A549 (cell line): Measurements from ENCODE around the gene SPAST. TPM values are rescaled to one million over a fixed set of nuclear protein-coding genes. Genes with fewer than 3 reads are reported as not detected.
A peak's percentile ranks its signal among the peaks of the same experiment; 100 is the strongest.
"Not testable (repeated sequence)": the region's sequence is repeated elsewhere in the genome, so short reads cannot be mapped to it uniquely, and the experiment has no call there.

ENCODE experiments used
- ATAC-seq, 2 experiments: fragments of 200-7000 bp in 1 of 2; fragments of >200 bp in 1 of 2; cut with Nextera tagmentation in 1 of 2; cut with Tn5 transposase in 1 of 2; 3 replicates each; pipeline versions ENCODE4 v1.8.0 to v1.9.1; 2018 to 2020; ENCODE audit warnings: mild to moderate bottlenecking in 1 of 2, moderate library complexity in 1 of 2
- CTCF ChIA-PET: fragments of 300-600 bp; sonication (Branson Sonifier 250); formaldehyde crosslinking; extraction: SDS; loops from one replicate; lab custom pipeline; 2021; ENCODE audit warnings: antibody characterized with exemption, inconsistent platforms; lab: Yijun Ruan, JAX
- POLR2A ChIA-PET: fragments of 350-600 bp; formaldehyde crosslinking; extraction: SDS; loops from one replicate; lab custom pipeline; 2021; ENCODE audit warnings: antibody characterized with exemption, inconsistent platforms; lab: Yijun Ruan, JAX
- DNase-seq, 2 experiments: peaks; one replicate each; pipeline versions ENCODE4 v3.0.0 to v3.0.0-alpha.2; 2011 to 2016; ENCODE audit warnings: low read depth in 1 of 2, low spot score in 1 of 2
- FAIRE-seq: peaks from 2 replicates; lab custom pipeline; 2011; peaks lifted over from hg19 to GRCh38; lab: Jason Lieb, UNC
- H3K27ac ChIP-seq, 2 experiments: fragments of >200 bp; sonication (Bioruptor Twin); formaldehyde crosslinking; 3 replicates each; pipeline ENCODE4 v1.5.1; 2016 to 2017
- H3K4me1 ChIP-seq: fragments of >200 bp; sonication (Bioruptor Twin); formaldehyde crosslinking; 3 replicates; pipeline ENCODE4 v1.6.1; 2016
- H3K4me2 ChIP-seq: fragments of >200 bp; sonication (Bioruptor Twin); formaldehyde crosslinking; 3 replicates; pipeline ENCODE4 v1.6.1; 2016
- H3K4me3 ChIP-seq: fragments of >200 bp; sonication (Bioruptor Twin); formaldehyde crosslinking; 3 replicates; pipeline ENCODE4 v1.5.1; 2016
- H3K9me3 ChIP-seq: fragments of >200 bp; sonication (Bioruptor Twin); formaldehyde crosslinking; 3 replicates; pipeline ENCODE4 v1.6.1; 2016
- ELK1 ChIP-seq: fragments of 150-350 bp; IDR thresholded peaks from 2 replicates; pipeline ENCODE4 v1.6.1; 2014; ENCODE audit warnings: low read depth, mild to moderate bottlenecking, low read length
- EP300 ChIP-seq, 2 experiments: fragments of >200 bp; sonication (Bioruptor Twin); formaldehyde crosslinking; IDR thresholded peaks; 2 replicates in 1 of 2; 3 replicates in 1 of 2; pipeline ENCODE4 v1.6.1; 2016 to 2017
- FOSL2 ChIP-seq, 2 experiments: fragments of 450-650 bp in 1 of 2; fragments of >200 bp in 1 of 2; sonication (Bioruptor Twin) in 1 of 2; formaldehyde crosslinking; IDR thresholded peaks; 2 replicates each; pipeline versions ENCODE4 v1.5.0 to v1.6.1; 2016 to 2020; ENCODE audit warnings: mild to moderate bottlenecking in 1 of 2, moderate library complexity in 1 of 2
- HES2 ChIP-seq: fragments of >200 bp; sonication (Bioruptor Twin); formaldehyde crosslinking; IDR thresholded peaks from 2 replicates; pipeline ENCODE4 v1.6.1; 2016
- JUN ChIP-seq, 2 experiments: fragments of >200 bp; sonication (Bioruptor Twin); formaldehyde crosslinking; IDR thresholded peaks; 2 replicates in 1 of 2; 3 replicates in 1 of 2; pipeline ENCODE4 v1.6.1; 2016 to 2017
- KDM5A ChIP-seq: fragments of 200-600 bp; sonication (generic); IDR thresholded peaks from 2 replicates; pipeline ENCODE4 v1.6.1; 2016; ENCODE audit warnings: antibody characterized with exemption, mild to moderate bottlenecking
- PHF8 ChIP-seq: fragments of 200-600 bp; sonication (generic); IDR thresholded peaks from 2 replicates; pipeline ENCODE4 v1.6.1; 2016; ENCODE audit warnings: low read depth, mild to moderate bottlenecking, antibody characterized with exemption, moderate library complexity, borderline replicate concordance
- REST ChIP-seq: fragments of 200-600 bp; sonication (generic); IDR thresholded peaks from 2 replicates; pipeline ENCODE4 v1.6.1; 2016; ENCODE audit warnings: antibody characterized with exemption, mild to moderate bottlenecking, moderate library complexity
- RFX5 ChIP-seq: fragments of 450-650 bp; IDR thresholded peaks from 2 replicates; pipeline ENCODE4 v1.7.1; 2014; ENCODE audit warnings: antibody characterized with exemption, mild to moderate bottlenecking, moderate library complexity
- SMC3 ChIP-seq: fragments of >200 bp; sonication (Bioruptor Twin); formaldehyde crosslinking; IDR thresholded peaks from 3 replicates; pipeline ENCODE4 v1.6.1; 2018; ENCODE audit warnings: inconsistent platforms
- TFCP2L1 ChIP-seq: fragments of 250-450 bp; sonication (Bioruptor Pico); IDR thresholded peaks from 2 replicates; pipeline ENCODE4 v1.5.0; 2021; ENCODE audit warnings: mild to moderate bottlenecking
- TP53 ChIP-seq: fragments of 250-450 bp; sonication (Bioruptor Pico); IDR thresholded peaks from 2 replicates; pipeline ENCODE4 v1.5.0; 2021; ENCODE audit warnings: mild to moderate bottlenecking, moderate library complexity
- ZNF302 ChIP-seq: fragments of 250-450 bp; sonication (Bioruptor Pico); IDR thresholded peaks from 2 replicates; pipeline ENCODE4 v1.9.0; 2021; ENCODE audit warnings: inconsistent platforms, mild to moderate bottlenecking, moderate library complexity
- ZSCAN20 ChIP-seq: fragments of 250-450 bp; sonication (Bioruptor Pico); IDR thresholded peaks from 2 replicates; pipeline ENCODE4 v1.8.0; 2022; ENCODE audit warnings: mild to moderate bottlenecking, moderate library complexity
- WGBS: methylation state at CpG from one replicate; pipeline ENCODE4 v1.1.6; 2017; ENCODE audit errors: missing lambda C conversion rate; 5-methylcytosine and 5-hydroxymethylcytosine counted together
- polyA plus RNA-seq, 4 experiments: library from polyadenylated mRNA; depleted of rRNA in 3 of 4; stranded (reverse); fragments of >200 nt; fragmentation: RNase III in 1 of 4; extraction: RNeasy Plus Mini Kit Qiagen cat#74134 plus additional on column Dnase treatment in 1 of 4; gene quantifications; 2 replicates in 3 of 4; 3 replicates in 1 of 4; pipeline ENCODE4 v1.2.3, GENCODE V29; 2011 to 2017

Gene SPAST
- polyA plus RNA-seq, 2 of the 4 experiments (the other 2 are of a cell fraction) = 18.7 to 36.3 TPM

GRCh38 chr2:32161296-32161695 is 97.9 kb downstream of the SPAST start (continued):
- TF ChIP-seq SMC3 (no peak), TFCP2L1 (CRISPR knock-in tag) (no peak), ZNF302 (CRISPR knock-in tag) (no peak)

GRCh38 chr2:32164254-32164653 is 100.9 kb downstream of the SPAST start:
- FAIRE-seq, DNase-seq, CTCF ChIA-PET, H3K4me1 ChIP-seq, ATAC-seq, H3K9me3 ChIP-seq: not testable (repeated sequence)
- Histone ChIP-seq H3K27ac (peak overlapping the region in 1 of 2 experiments; percentile 89; a peak in 3 of 6 replicates), H3K4me2 (peak overlapping the region; percentile 65), H3K4me3 (peak overlapping the region; percentile 75)
- POLR2A ChIA-PET = interaction anchor here (2.8 kb wide), 1 partner anchor 101 kb away, joined by 53 read pairs; the partner anchor contains the start of gene SPAST
- 86% methylated on average over 10 of the region's 10 CpGs for WGBS

- H3K4me3 ChIP-seq = peak overlapping the region; percentile 75
- ChIA-PET CTCF (interaction anchor here (1.1 kb wide), 1 partner anchor 29 kb away, joined by 3 read pairs; no protein-coding TSS in a partner anchor), POLR2A (interaction anchor here (0.5 to 2.8 kb wide), 15 partner anchors 8 to 193 kb away, joined by 3 to 53 read pairs (median 6); partner anchors contain the start of genes DPY30, MEMO1, SPAST and YIPF4)
- H3K9me3 ChIP-seq, FAIRE-seq, H3K4me1 ChIP-seq: not testable (repeated sequence)
- WGBS = 0% methylated on average over 13 of the region's 13 CpGs
- peak overlapping the region; percentile 65 for H3K4me2 ChIP-seq
- ATAC-seq (peak in 1 of 2 experiments; percentile 62; a peak in 3 of 6 replicates), DNase-seq (peak in 1 of 2 experiments; percentile 30)
- TF ChIP-seq REST = peak; percentile 57
- H3K27ac ChIP-seq = peak overlapping the region; percentile 82 to 89
These were observed 101.6 kb downstream of the SPAST start for GRCh38 chr2:32165027-32165347.

GRCh38 chr2:32166115-32166574 is 102.8 kb downstream of the SPAST start:
- CTCF ChIA-PET = interaction anchor here (0.5 to 1.2 kb wide), 6 partner anchors 10 to 1028 kb away, joined by 3 to 4 read pairs (median 3); partner anchors contain the start of gene GALNT14
- DNase-seq = no peak
- 2% methylated on average over 11 of the region's 11 CpGs for WGBS
- H3K4me3 ChIP-seq = peak overlapping the region; percentile 75
- FAIRE-seq = no peak
- TF ChIP-seq ELK1 (no peak), FOSL2 (IDR thresholded peaks at IDR 0.05) (no peak), FOSL2 (CRISPR knock-in tag; IDR thresholded peaks at IDR 0.05) (no peak), JUN (IDR thresholded peaks at IDR 0.05) (no peak), PHF8 (peak; percentile 30; the same call in 1 of the 2 replicates), RFX5 (no peak), TP53 (0 out of 2 replicates have a peak, but pooled peaks have one; percentile 42), ZSCAN20 (no peak), HES2 (no peak), KDM5A (peak; percentile 33; the same call in 1 of the 2 replicates), EP300 (IDR thresholded peaks at IDR 0.05) (no peak)
- TF ChIP-seq, all 56 proteins: peak for 3
- peak overlapping the region; percentile 82 to 89 for H3K27ac ChIP-seq
- POLR2A ChIA-PET = interaction anchor here (0.6 to 2.8 kb wide), 33 partner anchors 9 to 1934 kb away, joined by 3 to 53 read pairs (median 5); partner anchors contain the start of genes BIRC6, DPY30, MEMO1 and SPAST
- H3K4me1 ChIP-seq = peaks cover 8% of the 10 kb centered on the region
- ATAC-seq = no peak
- H3K4me2 ChIP-seq = peak overlapping the region; percentile 89
- H3K9me3 ChIP-seq = no peaks in the 10 kb centered on the region
